Loucy (cell line): ENCODE measurements around the gene CPT2.

ENCODE experiments used
- EZH2phosphoT487 ChIP-seq: fragments of 200-600 bp; IDR thresholded peaks from 2 replicates; pipeline ENCODE4 v1.6.1; 2018; ENCODE audit warnings: antibody characterized with exemption, mild to moderate bottlenecking, moderate library complexity, borderline replicate concordance
- TF ChIP-seq, protein P1 (sequence below): fragments of 200-600 bp; sonication (generic); conservative IDR thresholded peaks from 2 replicates; pipeline ENCODE4 v1.5.1; 2014; ENCODE audit warnings: mild to moderate bottlenecking, antibody characterized with exemption, low read length

DNA sequence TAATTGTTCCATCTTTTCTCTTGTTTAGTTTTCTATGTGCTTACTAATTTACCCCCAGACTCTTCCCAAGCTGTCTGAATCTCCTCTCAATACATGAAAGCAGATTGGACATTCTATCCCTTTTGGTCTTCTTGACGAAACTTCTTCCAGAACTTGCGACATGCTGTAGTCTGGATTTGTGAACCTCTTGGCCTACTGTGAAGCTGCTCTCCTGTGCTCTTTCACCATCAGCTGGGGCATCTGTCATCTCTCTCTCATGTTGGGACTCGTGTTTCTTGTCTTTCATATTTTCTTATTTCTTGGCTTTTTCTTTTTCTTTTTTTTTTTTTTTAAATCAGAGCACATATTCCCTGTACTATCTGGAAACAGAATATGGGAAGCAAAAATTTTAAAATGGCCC is 6.8 kb downstream of the CPT2 start:
- TF ChIP-seq, protein P1, sequence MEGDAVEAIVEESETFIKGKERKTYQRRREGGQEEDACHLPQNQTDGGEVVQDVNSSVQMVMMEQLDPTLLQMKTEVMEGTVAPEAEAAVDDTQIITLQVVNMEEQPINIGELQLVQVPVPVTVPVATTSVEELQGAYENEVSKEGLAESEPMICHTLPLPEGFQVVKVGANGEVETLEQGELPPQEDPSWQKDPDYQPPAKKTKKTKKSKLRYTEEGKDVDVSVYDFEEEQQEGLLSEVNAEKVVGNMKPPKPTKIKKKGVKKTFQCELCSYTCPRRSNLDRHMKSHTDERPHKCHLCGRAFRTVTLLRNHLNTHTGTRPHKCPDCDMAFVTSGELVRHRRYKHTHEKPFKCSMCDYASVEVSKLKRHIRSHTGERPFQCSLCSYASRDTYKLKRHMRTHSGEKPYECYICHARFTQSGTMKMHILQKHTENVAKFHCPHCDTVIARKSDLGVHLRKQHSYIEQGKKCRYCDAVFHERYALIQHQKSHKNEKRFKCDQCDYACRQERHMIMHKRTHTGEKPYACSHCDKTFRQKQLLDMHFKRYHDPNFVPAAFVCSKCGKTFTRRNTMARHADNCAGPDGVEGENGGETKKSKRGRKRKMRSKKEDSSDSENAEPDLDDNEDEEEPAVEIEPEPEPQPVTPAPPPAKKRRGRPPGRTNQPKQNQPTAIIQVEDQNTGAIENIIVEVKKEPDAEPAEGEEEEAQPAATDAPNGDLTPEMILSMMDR = no peak
- TF ChIP-seq EZH2phosphoT487 = no peak
